Testis (tissue), 3 donors: ENCODE data around the gene LMF2. TPM values are rescaled to one million over a fixed set of nuclear protein-coding genes. Genes with fewer than 3 reads are reported as not detected.

Experiments
- DNase-seq: peaks from one replicate; pipeline ENCODE4 v3.0.0-alpha.2; 2019
- H3K27ac ChIP-seq, 2 donors: fragments of 200-600 bp; sonication (generic); one replicate each; pipeline ENCODE4 v1.5.1; 2019
- H3K27me3 ChIP-seq: fragments of 200-600 bp; sonication (generic); one replicate; pipeline ENCODE4 v1.5.1; 2019
- H3K36me3 ChIP-seq: fragments of 200-600 bp; sonication (generic); one replicate; pipeline ENCODE4 v1.5.1; 2017; ENCODE audit warnings: low read depth; ENCODE audit errors: missing control alignments
- H3K4me1 ChIP-seq: fragments of 200-600 bp; sonication (generic); one replicate; pipeline ENCODE4 v1.5.1; 2019
- H3K4me3 ChIP-seq, 2 donors: fragments of 200-600 bp; sonication (generic); one replicate each; pipeline ENCODE4 v1.5.1; 2017 to 2019
- H3K9me3 ChIP-seq: fragments of 200-600 bp; sonication (generic); one replicate; pipeline ENCODE4 v1.5.1; 2017
- CTCF ChIP-seq, 3 experiments: fragments of 450-650 bp in 2 of 3; fragments of 200-600 bp in 1 of 3; sonication (generic) in 1 of 3; IDR thresholded peaks; one replicate each; pipeline ENCODE4 v1.5.1; 2016 to 2019; ENCODE audit warnings: antibody characterized with exemption in 3 of 3, mild to moderate bottlenecking in 2 of 3, moderate library complexity in 1 of 3
- POLR2A ChIP-seq: fragments of 450-650 bp; IDR thresholded peaks from one replicate; pipeline ENCODE4 v1.6.1; 2017; ENCODE audit warnings: antibody characterized with exemption, mild to moderate bottlenecking, moderate library complexity
- WGBS, 2 donors: methylation state at CpG; one replicate each; pipeline ENCODE4 v1.1.5; 2018; 5-methylcytosine and 5-hydroxymethylcytosine counted together
- intact Hi-C: fragments of 100-400 bp; cut with DNase I; formaldehyde crosslinking; loops from one replicate; pipeline ENCODE4 v1.15.1; 2023; ENCODE audit warnings: low total_unique reads
- polyA plus RNA-seq: library from polyadenylated mRNA; stranded (reverse); fragments of 350-450 nt; fragmentation: Illumina TruSeq; extraction: RNeasy Lipid Tissue Mini Kit (QIAGEN cat#74804); gene quantifications from one replicate; pipeline ENCODE4 v1.2.3, GENCODE V29; 2014; ENCODE audit warnings: low read depth, low replicate concordance; ENCODE audit not compliant: insufficient read depth
- total RNA-seq, 2 donors: library from RNA; depleted of rRNA; stranded (reverse); fragments of >200 nt; gene quantifications; one replicate each; pipeline ENCODE4 v1.2.3, GENCODE V29; 2016

LMF2 gene
- total and polyA plus RNA-seq, 3 donors from 2014 or later: 59.7 to 109 (median 95.4) TPM

- TF ChIP-seq POLR2A (no peak), CTCF (IDR thresholded peaks at IDR 0.05) (no peak)
- Histone ChIP-seq H3K27ac (no peak overlapping the region), H3K27me3 (no peaks in the 10 kb centered on the region), H3K36me3 (no peaks in the 10 kb centered on the region), H3K9me3 (no peaks in the 10 kb centered on the region), H3K4me1 (no peaks in the 10 kb centered on the region), H3K4me3 (no peak overlapping the region)
- no peak for DNase-seq
- intact Hi-C loops: no loop called here
- WGBS, 2 donors: 95 to 96% methylated on average over 16 to 29 of the region's 30 CpGs
These were observed 45.4 kb downstream of the LMF2 start for GRCh38 chr22:50461979-50462540.

- H3K4me3 ChIP-seq: no peak overlapping the region
- WGBS, 2 donors: 88 to 96% methylated on average over 9 to 26 of the region's 26 CpGs
- TF ChIP-seq CTCF (IDR thresholded peaks at IDR 0.05) (no peak), POLR2A (no peak)
- no peaks in the 10 kb centered on the region for H3K27me3 ChIP-seq
- intact Hi-C loops: no loop called here
- H3K4me1 ChIP-seq: no peaks in the 10 kb centered on the region
- H3K36me3 ChIP-seq: no peaks in the 10 kb centered on the region
- no peak overlapping the region for H3K27ac ChIP-seq
- no peaks in the 10 kb centered on the region for H3K9me3 ChIP-seq
- DNase-seq: no peak
These were observed 46.0 kb downstream of the LMF2 start for GRCh38 chr22:50461536-50461935.

- TF ChIP-seq CTCF (IDR thresholded peaks at IDR 0.05): no peak
- no peak for TF ChIP-seq POLR2A
- no peaks in the 10 kb centered on the region for H3K9me3 ChIP-seq
- no peaks in the 10 kb centered on the region for H3K27me3 ChIP-seq
- no peak for DNase-seq
- 96% methylated on average over 13 to 17 of the region's 17 CpGs for WGBS, 2 donors
- intact Hi-C loops: no loop called here
- H3K36me3 ChIP-seq: no peaks in the 10 kb centered on the region
- H3K27ac ChIP-seq: no peak overlapping the region
- H3K4me1 ChIP-seq: no peaks in the 10 kb centered on the region
- H3K4me3 ChIP-seq: no peak overlapping the region
These were observed 46.6 kb downstream of the LMF2 start for GRCh38 chr22:50460938-50461337.

GRCh38 chr22:50459496-50460140, 47.9 kb downstream of the LMF2 start:
- intact Hi-C loops: no loop called here
- TF ChIP-seq CTCF (IDR thresholded peaks at IDR 0.05): no peak
- no peaks in the 10 kb centered on the region for H3K36me3 ChIP-seq

GRCh38 chr22:50459016-50459415, 48.5 kb downstream of the LMF2 start:
- Histone ChIP-seq H3K36me3 (no peaks in the 10 kb centered on the region), H3K27me3 (no peaks in the 10 kb centered on the region), H3K4me3 (no peak overlapping the region), H3K27ac (no peak overlapping the region), H3K4me1 (no peaks in the 10 kb centered on the region), H3K9me3 (no peaks in the 10 kb centered on the region)
- intact Hi-C loops: no loop called here
- no peak for DNase-seq
- TF ChIP-seq POLR2A (no peak), CTCF (IDR thresholded peaks at IDR 0.05) (no peak)
- 90 to 91% methylated on average over 20 to 22 of the region's 22 CpGs for WGBS, 2 donors

More at GRCh38 chr22:50459496-50460140, 47.9 kb downstream of the LMF2 start:
- no peak overlapping the region for H3K4me3 ChIP-seq
- DNase-seq: no peak
- no peaks in the 10 kb centered on the region for H3K27me3 ChIP-seq
- 90 to 94% methylated on average over 21 to 41 of the region's 41 CpGs for WGBS, 2 donors
- no peak overlapping the region for H3K27ac ChIP-seq
- no peaks in the 10 kb centered on the region for H3K9me3 ChIP-seq
- no peaks in the 10 kb centered on the region for H3K4me1 ChIP-seq
